Activated T-helper 9 cell treated with anti-CD3 and anti-CD28 coated beads, Interleukin-2, amount 50 U/mL, for 16 hours (primary cell): Measurements from ENCODE around the gene RNF113B.

Experiments
- DNase-seq: peaks from one replicate; pipeline ENCODE4 v3.0.0-alpha.2; 2020; ENCODE audit warnings: low read depth

Gene RNF113B

DNA sequence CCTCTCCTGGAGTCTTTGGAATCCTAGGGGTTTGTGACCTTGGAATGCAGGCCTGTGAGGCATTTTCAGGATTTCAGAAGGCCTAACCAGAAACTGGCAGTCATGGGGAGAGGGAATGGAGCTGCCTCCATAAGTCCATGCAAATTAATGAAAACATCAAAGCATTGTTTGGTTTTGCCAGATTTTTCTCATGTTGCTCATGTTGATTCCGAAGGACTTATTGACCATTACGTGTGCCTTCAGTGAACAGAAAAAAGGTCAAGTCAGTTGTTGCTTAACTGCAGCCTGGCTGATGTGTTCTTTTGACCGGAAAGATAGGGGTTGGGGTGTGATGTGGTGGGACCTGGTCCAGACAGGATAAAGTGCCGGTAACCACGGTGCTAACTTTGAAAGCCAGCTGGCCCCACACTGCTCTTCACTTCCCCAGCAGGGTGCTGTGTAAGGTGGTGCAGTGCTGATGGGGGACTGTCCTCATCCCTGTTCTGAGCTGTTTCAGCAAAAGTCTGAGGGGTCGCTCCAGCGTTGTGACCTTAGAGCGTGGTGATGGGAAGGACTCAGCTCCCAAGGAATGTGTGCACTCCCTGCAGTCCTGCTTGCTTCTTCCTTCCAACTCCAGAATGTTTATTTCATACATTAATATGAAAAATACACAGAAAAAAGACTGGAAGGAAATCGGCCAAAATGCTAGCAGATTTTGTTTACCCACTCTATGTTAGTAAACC, 3.5 kb downstream of the RNF113B start:
- no peak for DNase-seq

DNA sequence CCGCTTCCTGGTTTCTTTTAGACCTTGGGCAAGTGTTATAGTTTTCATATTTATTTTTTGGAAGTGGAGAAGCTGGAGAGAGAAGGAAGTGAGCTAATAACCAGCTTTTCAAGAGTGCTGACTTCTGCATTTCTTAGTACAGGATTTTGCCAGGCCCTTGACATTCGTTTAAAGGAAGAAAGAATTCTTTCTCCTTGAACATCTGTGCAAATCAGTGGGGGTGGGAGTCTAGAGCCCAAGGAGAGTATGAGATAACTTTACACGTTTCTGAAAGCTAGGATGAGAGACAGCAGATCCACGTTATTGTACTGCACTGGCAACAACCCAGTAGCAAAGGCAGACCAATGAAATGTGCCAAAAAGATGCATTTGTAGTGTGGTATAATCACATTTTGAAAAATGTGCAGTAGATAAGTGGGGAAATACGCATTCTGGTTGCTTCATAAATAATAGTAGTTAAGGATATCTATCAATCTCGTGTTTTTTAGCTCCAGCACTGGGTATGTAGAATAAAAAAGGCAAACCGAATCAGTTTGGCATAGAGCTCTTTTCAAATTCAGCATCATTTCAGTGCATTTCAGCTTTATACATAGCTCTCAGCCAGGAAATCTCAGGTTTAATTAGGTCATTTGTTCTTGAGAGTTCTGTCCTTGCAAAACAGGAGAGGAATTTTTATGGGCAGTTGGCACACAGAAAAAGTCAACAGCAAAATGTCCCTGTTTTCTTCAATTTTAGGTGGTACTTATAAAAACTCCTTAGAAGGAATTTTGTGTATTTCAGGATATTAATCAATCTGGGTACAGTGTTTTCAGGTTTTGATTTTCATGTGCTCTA, 4.3 kb downstream of the RNF113B start:
- DNase-seq = no peak

DNA sequence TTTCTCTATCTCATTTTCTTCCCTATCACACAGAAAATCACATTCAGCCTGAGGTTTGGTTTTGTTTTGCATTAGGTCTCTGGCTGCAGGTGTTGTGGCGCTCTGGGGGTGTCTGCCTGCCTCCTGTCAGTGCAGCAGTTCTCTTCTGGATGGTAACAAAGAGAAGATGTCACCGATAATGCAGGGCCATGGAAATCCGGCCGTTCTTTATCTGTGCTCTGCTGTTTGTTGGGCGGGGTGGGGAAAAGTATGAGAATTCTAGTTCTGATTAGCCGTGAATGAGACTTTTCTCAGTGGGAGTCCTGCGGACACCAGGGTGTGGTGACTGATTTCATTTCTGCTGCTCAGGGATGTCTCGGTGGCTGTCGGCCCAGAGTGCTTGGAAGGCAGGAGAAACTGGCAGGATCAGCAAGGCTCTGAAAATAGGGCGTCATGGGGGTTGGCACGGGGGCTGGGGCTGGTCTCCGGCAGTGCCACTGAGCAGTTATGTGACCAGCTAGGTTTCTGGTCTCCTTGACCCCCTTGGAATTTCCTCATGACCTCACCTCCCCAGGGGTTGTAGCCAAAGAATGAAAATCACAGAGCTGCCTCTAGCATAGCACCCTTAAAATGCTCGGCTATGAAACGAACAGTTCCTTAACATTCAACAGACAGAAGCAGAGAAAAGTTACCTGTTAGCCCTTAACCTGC, 5.0 kb downstream of the RNF113B start:
- no peak for DNase-seq

DNA sequence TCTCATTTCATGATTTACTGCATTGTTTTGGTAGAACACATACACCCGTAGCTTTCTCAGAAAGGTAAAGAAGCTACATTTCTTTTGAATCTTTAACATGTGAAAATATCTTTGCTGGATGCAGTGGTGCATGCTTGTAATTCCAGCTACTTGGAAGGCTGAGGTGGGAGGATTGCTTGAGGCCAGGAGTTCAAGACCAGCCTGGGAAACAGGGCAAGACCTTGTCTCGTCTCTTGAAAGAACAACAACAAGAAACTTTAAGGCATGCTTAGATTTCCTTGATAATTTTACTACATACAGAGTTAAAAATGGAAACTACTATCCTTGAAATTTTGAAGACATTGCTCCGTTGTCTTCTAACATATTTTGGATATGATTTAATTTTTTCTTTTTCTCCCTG, 7.7 kb downstream of the RNF113B start:
- no peak for DNase-seq

DNA sequence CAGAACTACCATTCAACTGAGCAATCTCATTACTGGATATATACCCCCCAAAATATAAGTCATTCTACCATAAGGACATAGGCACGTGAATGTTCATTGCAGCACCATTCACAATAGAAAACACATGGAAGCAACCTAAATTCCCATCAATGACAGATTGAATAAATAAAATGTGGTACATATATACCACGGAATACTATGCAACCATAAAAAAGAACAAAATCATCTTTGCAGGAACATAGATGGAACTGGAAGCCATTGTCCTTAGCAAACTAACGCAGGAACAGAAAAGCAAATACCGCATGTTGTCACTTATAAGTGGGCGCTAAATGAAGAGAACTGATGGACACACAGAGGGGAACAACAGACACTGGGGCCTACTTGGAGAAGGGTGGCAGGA, 14.1 kb downstream of the RNF113B start:
- no peak for DNase-seq

DNA sequence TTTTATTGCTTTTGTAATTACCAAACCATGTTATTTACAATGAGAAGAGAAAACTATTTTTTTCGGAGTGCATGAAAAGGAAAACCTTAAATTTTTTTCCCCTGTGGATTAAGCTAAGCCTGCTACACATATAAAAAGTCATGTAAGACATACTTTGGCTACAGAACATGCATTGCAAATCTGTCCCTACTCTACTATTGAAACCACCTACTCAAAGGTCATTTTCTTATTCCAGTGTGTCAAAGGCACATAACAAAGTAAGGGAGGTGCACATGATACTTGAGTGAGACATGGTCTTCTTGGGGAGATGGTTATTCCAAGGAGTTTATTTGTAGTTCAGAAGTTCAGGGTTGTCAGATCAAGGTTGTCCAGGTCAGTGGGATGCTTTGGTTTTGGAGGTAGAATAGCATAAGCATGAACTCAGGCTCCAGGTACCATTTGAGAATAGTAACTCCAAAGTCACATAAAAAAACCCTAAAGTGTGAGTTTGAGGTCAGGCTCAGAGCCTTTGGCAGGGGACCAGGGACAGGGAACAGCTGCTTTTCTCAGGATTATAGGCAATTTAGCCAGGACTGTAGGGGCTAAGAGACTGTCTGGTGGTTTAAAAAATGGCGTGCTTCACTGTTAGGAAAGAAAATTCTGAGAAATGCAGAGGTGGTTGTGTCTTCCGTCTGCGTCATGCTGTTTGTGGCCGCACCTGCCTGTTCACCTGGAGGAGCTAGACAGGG, 18.7 kb downstream of the RNF113B start:
- no peak for DNase-seq

DNA sequence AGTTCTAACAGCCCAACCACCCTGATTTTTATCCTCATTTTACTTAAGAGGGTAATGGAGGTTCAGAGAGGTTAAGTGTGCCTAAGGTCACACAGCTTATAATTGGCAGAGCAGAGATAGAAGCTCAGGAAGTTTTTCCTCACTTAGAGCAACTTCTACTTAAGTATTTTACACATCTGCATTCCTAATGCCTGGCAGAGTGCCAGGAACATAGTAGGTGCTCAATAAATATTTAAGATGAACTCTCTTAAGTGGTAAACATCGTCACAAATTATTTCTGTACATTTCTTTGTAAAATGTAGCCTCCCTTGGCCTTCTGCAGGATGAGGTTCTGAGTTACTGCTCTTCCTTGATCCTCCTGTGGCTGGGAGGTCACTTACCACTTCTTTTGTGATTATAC, 19.5 kb downstream of the RNF113B start:
- DNase-seq = no peak

DNA sequence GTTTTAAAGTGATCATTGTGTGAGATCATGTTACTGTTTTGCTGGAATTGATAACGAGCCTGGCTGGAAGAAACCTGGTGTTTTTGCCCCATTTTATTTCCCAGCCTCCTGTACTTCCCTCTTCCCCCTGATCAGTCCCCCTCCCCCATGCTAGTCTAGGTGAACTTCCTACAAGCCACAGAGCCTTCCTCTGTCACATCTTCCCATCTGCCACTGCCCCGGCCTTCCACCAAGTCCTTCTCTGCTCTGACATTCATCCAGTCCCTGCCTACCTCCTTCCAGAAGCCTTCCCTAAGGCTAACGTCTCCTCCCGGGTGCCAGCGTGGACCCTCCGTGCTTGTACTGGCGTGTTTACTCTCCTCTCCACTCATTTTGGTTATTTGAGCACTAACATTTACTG, 19.9 kb downstream of the RNF113B start:
- no peak for DNase-seq

DNA sequence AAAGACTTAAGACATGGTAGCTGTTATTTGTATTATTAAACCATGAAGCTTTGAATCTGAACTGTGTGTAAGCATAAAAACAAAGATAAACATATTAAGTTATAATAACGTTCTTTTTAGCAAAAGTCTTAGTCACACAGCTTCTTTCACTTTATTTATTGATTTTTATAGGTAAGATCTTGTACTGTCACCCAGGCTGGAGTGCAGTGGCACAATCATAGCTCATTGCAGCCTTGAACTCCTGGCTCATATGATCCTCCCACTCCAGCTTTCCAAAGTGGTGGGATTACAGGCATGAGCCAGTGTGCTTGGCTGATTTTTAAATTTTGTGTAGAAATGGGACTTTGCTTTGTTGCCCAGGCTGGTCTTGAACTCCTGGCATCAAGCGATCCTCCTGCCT, 20.8 kb downstream of the RNF113B start:
- DNase-seq = no peak

DNA sequence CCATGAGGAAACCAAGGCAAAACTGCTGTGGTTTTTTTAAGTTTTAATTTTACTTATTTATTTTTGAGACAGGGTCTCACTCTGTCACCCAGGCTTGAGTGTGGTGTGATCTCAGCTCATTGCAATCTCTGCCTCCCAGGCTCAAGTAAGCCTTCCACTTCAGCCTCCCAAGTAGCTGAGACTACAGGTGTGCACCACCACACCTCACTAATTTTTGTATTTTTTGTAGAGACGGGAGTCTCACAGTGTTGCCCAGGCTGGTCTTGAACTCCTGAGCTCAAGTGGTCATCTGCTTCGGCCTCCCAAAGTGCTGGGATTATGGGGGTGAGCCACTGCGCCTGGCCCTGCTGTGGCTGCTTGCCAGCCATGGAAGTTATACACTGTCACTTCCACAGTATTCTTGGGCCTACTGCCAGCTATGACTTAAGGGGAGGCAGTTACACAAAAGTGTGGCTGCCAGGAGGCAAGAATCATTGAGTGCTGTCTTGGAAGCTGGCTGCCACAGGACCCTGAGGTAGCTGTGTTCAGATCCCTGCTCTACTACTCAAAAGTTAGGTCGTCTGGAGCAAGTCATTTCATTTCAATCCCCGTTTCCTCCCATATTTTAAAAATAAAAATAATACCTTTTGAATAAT, 21.5 kb downstream of the RNF113B start:
- no peak for DNase-seq

DNA sequence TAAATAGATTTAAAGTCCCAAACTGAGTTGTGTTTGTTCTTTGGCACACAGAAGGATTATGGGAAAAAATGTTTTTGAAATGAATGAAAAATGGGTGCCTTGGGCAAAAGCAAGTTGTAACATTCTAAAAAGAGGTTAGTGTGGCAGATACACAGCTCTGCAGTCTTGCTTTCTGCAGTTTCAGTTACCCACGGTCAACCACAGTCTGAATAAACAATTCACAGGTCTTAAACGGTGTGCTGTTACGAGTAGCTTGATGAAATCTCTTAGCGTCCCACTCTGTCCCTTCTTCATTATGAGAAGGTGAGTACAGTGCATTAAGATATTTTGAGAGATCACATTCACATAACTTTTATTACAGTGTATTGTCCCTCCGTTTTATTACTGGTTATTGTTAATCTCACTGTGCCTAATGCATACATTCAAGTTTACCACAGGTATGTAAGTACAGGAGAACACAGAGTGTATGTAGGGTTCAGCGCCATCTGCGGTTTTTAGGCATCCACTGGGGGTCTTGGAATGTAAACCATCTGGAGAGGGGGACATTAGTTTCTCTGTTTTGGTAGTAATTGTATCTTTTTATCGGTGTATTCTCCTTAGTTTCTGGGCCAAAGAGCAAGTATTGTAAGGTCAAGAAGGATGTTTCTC, 26.1 kb downstream of the RNF113B start:
- no peak for DNase-seq

DNA sequence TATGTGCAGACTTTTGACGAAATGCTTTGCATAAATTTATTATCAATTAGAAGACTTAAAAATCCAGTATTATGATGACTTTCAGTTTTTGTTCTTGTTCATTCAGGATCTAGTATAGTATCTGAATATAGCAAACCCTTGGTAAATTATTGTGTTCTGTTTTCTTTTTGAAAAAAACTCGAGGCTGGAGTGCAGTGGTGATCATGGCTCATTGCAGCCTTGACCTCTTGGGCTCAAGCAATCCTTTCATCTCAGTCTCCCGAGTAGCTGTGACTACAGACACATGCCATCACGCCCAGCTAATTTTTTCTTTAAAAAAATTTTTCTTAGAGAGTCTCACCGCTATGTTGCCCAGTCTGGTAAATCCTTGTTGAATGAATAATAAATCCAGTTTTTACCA, 29.5 kb downstream of the RNF113B start:
- DNase-seq = no peak

DNA sequence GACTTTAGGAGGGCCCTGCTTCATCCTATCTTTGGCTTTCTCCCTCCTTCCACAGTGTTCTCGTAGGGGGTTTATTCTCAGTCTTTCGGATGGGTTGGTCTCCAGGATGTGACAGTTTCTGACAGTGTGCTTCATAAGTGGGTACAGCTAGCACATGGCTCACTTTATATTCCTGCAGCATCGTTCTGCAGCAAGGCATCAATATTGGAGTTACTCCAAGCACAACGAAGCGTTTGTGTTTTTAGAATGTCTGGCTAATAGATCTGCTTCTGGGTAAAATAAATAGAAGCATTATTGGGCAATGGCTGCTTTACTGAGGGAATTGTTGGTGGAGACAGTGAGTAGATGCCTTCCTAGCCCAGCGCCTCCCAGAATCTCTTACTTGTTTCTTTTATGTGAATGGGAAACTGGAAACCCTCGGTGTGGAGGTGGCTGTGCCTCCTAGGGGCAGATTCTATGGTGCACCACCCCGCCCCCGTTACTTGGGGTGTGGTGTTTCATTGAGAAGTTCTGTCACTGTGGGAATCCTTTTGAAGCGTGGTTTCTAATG, 32.2 kb downstream of the RNF113B start:
- no peak for DNase-seq

DNA sequence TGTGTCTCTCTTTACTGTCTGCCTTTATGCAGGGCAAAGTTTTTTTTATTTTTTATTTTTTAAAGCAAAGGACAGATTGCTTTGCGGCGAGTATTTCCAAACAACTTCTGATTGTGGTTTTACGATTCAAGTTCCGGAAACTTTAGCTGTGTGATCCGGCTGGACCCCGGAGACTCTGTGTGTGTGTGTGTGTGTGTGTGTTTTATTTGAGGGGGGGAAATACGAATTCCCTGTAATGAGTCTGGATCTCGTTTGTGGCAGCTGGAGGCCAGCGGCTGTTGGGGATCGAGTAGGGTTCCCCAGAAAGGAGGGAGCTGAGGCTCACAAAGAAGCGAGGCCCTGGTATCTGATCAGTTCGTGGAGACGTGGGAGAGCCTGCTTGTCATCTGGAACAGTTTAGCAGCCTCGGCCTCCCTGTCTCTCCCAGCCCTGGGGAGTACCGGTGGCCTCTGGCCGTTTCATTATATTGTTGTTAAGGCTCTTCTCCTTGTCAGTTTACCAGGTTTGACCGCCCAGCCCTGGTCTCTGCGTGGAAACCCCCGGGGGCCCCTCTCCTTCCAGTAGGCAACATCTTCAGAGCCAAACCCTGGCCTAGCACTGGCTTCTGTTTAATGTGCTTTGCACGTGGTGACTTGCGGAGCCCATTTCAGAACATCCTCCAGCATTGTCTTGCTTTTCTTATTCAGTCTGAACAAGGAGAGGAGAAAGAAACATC, 32.9 kb downstream of the RNF113B start:
- no peak for DNase-seq

DNA sequence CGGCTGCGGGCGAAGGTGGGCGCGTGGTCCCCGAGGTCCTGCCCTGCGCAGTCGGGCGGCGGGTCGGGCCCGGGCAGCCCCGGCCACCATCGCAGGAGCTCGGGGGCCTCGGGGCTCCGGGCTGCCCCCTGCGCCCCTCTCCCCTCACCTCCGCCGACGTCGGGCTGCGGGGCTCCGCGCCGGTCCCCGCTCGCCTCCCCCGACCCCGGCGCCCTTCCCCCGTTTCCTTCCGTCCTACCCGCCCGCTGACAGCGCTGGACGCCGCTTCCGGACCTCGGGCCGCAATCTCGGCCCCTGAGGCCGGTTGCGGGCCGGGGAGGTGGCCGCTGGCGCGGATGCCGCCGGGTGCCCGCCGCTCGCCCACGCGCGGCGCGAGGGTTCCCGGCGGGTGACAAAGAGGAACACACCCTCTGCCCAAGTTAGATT, 33.5 kb downstream of the RNF113B start:
- DNase-seq = no peak

DNA sequence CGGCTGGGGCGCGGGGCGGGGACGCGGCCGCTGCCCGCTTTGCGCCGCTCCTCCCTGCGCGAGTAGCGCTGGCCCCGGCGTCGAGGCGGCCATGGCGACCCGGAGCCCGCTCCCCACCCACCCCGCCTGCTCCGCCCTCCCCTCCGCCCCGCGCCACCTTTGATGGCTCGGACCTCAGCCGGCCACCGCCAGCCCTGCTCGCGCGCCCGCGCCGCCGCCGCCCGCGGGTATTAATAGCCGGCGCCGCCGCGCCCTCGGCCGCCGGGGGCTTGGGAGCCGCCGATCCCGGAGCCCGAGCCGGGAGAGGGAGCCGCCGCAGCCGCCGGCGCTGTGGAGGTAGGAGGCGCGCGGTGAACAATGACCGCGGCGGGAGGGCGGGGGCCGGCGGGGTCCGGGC, 33.9 kb downstream of the RNF113B start:
- no peak for DNase-seq

DNA sequence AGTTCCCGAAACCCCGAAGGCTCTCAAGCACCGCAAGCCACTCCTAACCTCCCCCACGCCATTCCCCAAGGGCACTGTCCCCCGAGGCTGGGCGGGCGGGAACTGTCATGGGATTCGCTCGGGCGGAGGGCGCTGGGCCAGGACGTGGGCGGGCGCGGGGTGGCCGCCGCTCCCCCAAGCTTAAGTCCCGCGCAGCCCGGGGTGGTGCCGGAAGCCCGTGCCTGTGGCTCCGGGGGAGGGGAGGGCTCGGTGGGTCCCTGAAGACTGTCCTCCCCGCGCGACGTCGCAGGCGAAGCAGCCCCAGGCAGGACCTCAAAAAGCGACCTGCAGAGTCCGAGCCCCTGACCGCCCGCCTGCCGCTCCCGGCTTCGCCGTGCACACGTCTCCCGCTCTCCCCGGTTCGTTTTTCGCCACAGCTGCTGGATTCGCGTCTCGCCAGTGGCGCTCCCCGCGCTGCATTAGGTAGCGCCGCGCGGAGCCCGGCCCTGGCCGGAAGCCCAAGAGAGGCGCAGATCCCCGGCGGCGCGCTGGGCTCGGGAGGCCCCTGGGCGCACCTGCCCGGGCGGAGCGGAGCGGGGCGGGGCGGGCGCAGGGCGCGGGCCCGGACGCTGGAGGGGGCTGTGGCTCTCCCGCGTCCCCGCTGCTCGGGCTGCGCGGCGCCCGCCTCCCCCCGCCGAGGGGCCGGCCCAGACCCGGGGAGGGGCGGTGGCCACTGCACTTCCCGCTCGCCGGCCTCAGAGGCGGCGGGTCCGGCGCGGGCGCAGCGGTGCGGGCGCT, 34.5 kb downstream of the RNF113B start, which contains the start of gene FARP1:
Gene FARP1, plus strand, starts transcription at position 715 of the 777 bp plus-strand sequence. CDS start 70,149 bp downstream, outside the sequence.
- no peak for DNase-seq

DNA sequence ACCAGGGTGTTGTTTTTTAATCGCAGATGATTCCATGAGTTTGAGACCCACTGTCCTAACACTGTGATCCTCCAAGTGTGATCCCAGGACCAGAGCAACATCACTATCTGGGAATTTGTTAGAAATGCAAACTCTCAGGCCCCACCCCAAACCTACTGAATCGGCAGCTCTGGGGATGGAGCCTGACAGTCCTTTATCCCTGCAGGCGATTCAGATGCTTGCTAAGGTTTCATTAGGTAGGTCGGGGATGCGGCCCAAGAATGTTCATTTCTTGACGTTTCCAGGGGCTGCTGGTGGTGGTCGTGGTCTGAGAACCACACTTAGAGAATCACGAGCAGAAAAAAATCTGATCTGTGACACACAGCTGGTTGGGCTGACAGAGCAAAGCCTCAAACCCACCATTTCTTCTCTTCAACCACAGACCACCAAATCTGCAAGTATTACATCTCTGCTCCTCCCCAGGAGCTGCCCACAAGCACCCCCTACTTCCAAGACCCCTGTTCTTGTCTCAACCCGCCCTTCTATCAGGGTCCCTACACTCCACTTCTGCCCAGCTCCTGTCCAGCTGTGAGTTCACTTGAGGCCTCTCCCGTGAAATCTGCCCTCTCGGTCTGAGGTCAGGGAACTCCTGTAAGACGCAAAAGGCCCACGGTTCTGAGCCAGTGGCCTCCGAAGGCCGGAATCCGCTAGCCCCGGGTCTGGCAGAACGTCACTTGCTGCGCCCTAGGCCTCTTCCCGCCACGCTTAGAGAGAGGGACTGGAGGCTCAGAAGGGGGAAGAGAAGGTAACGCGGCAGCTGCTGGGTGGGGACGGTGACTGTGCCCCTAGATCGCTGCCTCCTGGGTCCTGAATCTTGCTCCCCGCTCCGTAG, 35.3 kb downstream of the RNF113B start:
- DNase-seq = no peak
